HG02798 (cell line): ENCODE results near the gene COX4I2.
"Not testable (repeated sequence)": the region's sequence is repeated elsewhere in the genome, so short reads cannot be mapped to it uniquely, and the experiment has no call there.

Experiments
- ATAC-seq: cut with Tn5 transposase; IDR thresholded peaks from one replicate; pipeline ENCODE4 v1.9.1; 2021; ENCODE audit warnings: mild to moderate bottlenecking; ENCODE audit not compliant: unreplicated experiment, poor library complexity

COX4I2 gene

GRCh38 chr20:31606804-31607639 lies 30.7 kb upstream of the COX4I2 start:
- no peak for ATAC-seq

GRCh38 chr20:31607640-31608250 lies 30.0 kb upstream of the COX4I2 start:
- no peak for ATAC-seq

- no peak for ATAC-seq
Observed at GRCh38 chr20:31608251-31608945, 29.3 kb upstream of the COX4I2 start.

GRCh38 chr20:31612271-31612640 lies 25.5 kb upstream of the COX4I2 start:
- not testable (repeated sequence) for ATAC-seq

GRCh38 chr20:31615416-31615815 lies 22.3 kb upstream of the COX4I2 start:
- ATAC-seq: no peak

GRCh38 chr20:31617432-31618104 lies 20.1 kb upstream of the COX4I2 start:
- ATAC-seq: no peak

GRCh38 chr20:31620246-31620645 lies 17.5 kb upstream of the COX4I2 start:
- no peak for ATAC-seq

- ATAC-seq: not testable (repeated sequence)
Observed at GRCh38 chr20:31623123-31623505, 14.6 kb upstream of the COX4I2 start.

- ATAC-seq: not testable (repeated sequence)
Observed at GRCh38 chr20:31626534-31626933, 11.2 kb upstream of the COX4I2 start.

GRCh38 chr20:31628057-31628456 lies 9.7 kb upstream of the COX4I2 start:
- ATAC-seq: not testable (repeated sequence)

- no peak for ATAC-seq
Observed at GRCh38 chr20:31630187-31630790, 7.4 kb upstream of the COX4I2 start.

GRCh38 chr20:31632548-31633338 lies 5.0 kb upstream of the COX4I2 start:
- ATAC-seq: no peak

GRCh38 chr20:31633339-31633914 lies 4.3 kb upstream of the COX4I2 start:
- no peak for ATAC-seq

GRCh38 chr20:31638317-31638716 lies 605 bp downstream of the COX4I2 start:
- ATAC-seq: no peak

GRCh38 chr20:31638816-31639215 lies 1.1 kb downstream of the COX4I2 start:
- no peak for ATAC-seq

- no peak for ATAC-seq
Observed at GRCh38 chr20:31640259-31640658, 2.5 kb downstream of the COX4I2 start.

GRCh38 chr20:31641391-31641790 lies 3.7 kb downstream of the COX4I2 start:
- ATAC-seq: no peak

- no peak for ATAC-seq
Observed at GRCh38 chr20:31642837-31643236, 5.1 kb downstream of the COX4I2 start.

GRCh38 chr20:31643522-31643921 lies 5.8 kb downstream of the COX4I2 start:
- ATAC-seq: no peak
